SK-N-SH (cell line): Measurements from ENCODE around the gene SEC11A.

Experiments used
- CTCF ChIP-seq: fragments of 200-600 bp; sonication (generic); IDR thresholded peaks from 2 replicates; pipeline ENCODE4 v1.6.1; 2017; ENCODE audit warnings: antibody characterized with exemption, mild to moderate bottlenecking, moderate library complexity
- EP300 ChIP-seq, 2 experiments: IDR thresholded peaks; 2 replicates each; pipeline versions ENCODE4 v1.4.0 to v1.6.1; 2012; ENCODE audit warnings: borderline replicate concordance in 1 of 2, low read depth in 1 of 2, low read length in 1 of 2
- EZH2phosphoT487 ChIP-seq: fragments of 200-600 bp; sonication (generic); IDR thresholded peaks from 2 replicates; pipeline ENCODE4 v1.6.1; 2017; ENCODE audit warnings: low read depth, mixed run types, mild to moderate bottlenecking, antibody characterized with exemption, moderate library complexity, borderline replicate concordance
- FOXJ3 ChIP-seq: sonication (generic); formaldehyde crosslinking; IDR thresholded peaks from 2 replicates; pipeline ENCODE4 v1.5.1; 2020; ENCODE audit warnings: mild to moderate bottlenecking, missing genetic modification reagents
- GABPA ChIP-seq: IDR thresholded peaks from 2 replicates; pipeline ENCODE4 v1.4.0; 2012; ENCODE audit warnings: low read depth, mild to moderate bottlenecking
- PBX3 ChIP-seq: IDR thresholded peaks from 2 replicates; pipeline ENCODE4; 2012
- POLR2AphosphoS5 ChIP-seq: IDR thresholded peaks from 2 replicates; pipeline ENCODE4 v1.6.1; 2012; ENCODE audit warnings: low read depth, low read length
- RAD21 ChIP-seq: IDR thresholded peaks from 2 replicates; pipeline ENCODE4 v1.6.1; 2012; ENCODE audit warnings: mild to moderate bottlenecking, low read length
- REST ChIP-seq: IDR thresholded peaks from 2 replicates; pipeline ENCODE4 v1.6.1; 2012; ENCODE audit warnings: mild to moderate bottlenecking, low read depth, low read length, moderate library complexity
- RXRA ChIP-seq: IDR thresholded peaks from 2 replicates; pipeline ENCODE4 v1.4.0; 2012; ENCODE audit warnings: low read depth, mild to moderate bottlenecking, borderline replicate concordance
- SMC3 ChIP-seq: IDR thresholded peaks from 2 replicates; pipeline ENCODE4 v1.6.1; 2012; ENCODE audit warnings: low read depth, low read length, improper control_type of control experiment
- USF2 ChIP-seq: fragments of 150-350 bp; IDR thresholded peaks from 2 replicates; pipeline ENCODE4 v1.6.1; 2017; ENCODE audit warnings: antibody characterized with exemption, low read length, low read depth, borderline replicate concordance
- YY1 ChIP-seq: IDR thresholded peaks from 2 replicates; pipeline ENCODE4 v1.4.0; 2012; ENCODE audit warnings: low read depth, mild to moderate bottlenecking
- ZBTB33 ChIP-seq: IDR thresholded peaks from 2 replicates; pipeline ENCODE4 v1.4.0; 2012; ENCODE audit warnings: low read depth, borderline replicate concordance

- no peak for TF ChIP-seq FOXJ3 (CRISPR knock-in tag)
- no peak for TF ChIP-seq CTCF
- no peak for TF ChIP-seq USF2
- TF ChIP-seq EP300 (IDR thresholded peaks at IDR 0.05; ENCODE audit: borderline replicate concordance in 1 of 2, low read depth in 1 of 2, low read length in 1 of 2) = no peak
- TF ChIP-seq REST = no peak
- no peak for TF ChIP-seq POLR2AphosphoS5
- TF ChIP-seq PBX3 = no peak
- no peak for TF ChIP-seq YY1
- no peak for TF ChIP-seq EZH2phosphoT487
- no peak for TF ChIP-seq GABPA
- no peak for TF ChIP-seq SMC3
- no peak for TF ChIP-seq RXRA
- TF ChIP-seq ZBTB33 = no peak
- TF ChIP-seq RAD21 = no peak
Measured at GRCh38 chr15:84736375-84736774, 20.4 kb upstream of the SEC11A start.
